Activated CD4-positive, alpha-beta T cell treated with anti-CD3 and anti-CD28 coated beads, Interleukin-2, amount 50 U/mL, for 4 hours (primary cell): ENCODE measurements around the gene IRF2.

Experiments
- DNase-seq, 2 experiments: peaks; one replicate each; pipeline ENCODE4 v3.0.0-alpha.2; 2020

Gene IRF2

DNA sequence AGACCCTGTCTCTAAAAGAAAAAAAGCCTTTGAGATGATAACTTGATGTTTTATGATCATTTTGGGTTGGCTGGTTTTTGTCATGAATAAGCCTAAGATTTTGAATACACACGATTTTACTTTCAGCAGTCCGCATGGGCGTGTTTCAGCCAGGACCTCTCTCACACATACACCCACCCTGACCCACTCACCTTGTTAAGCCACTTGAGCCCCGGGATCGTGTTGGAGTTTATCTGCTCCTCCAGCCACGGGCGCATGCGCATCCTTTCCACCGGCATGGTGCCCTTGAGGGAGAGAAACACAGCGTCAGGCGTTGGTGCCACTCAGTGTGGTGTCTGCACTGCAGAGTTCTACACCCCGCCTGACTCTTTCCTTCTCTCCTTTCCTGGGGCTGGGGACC is 45.6 kb downstream of the IRF2 start:
- DNase-seq = no peak

- DNase-seq = no peak
Measured at GRCh38 chr4:184427687-184428086, 46.7 kb downstream of the IRF2 start.

DNA sequence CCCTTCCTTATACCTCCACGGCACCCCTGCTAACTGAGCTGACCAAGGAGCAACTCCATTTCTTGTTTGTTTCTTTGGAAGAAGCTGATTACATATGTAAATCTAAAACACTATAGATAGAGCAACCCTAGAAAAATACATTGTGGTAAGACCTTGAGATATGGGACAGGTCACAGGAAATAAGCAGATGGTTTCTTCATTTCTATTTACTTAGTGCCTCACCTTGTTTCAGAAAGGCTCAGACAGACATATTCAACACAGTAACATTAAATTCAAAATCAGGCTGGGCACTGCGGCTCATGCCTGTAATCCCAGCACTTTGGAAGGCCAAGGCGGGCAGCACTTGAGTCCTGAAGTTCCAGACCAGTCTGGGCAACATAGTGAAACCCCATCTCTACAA is 47.3 kb downstream of the IRF2 start:
- no peak for DNase-seq

GRCh38 chr4:184424993-184425758 is 49.2 kb downstream of the IRF2 start:
- DNase-seq = no peak

DNA sequence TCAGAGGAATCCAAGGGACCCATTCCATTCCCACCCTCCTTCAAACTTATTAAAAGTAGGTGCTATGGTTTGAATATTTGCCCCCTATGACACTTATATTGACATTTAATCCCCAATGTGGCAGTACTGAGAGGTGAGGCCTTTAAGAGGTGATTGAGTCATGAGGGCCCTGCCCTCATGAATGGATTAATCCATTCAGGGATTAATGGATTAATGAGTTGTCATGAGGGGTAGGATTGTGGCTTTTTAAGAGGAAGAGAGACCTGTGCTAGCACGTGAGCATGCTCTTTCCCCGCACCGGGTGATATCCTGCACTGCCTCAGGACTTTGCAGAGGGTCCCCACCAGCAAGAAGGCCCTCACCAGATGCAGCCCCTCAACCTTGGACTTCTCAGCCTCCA is 50.1 kb downstream of the IRF2 start:
- no peak for DNase-seq

DNA sequence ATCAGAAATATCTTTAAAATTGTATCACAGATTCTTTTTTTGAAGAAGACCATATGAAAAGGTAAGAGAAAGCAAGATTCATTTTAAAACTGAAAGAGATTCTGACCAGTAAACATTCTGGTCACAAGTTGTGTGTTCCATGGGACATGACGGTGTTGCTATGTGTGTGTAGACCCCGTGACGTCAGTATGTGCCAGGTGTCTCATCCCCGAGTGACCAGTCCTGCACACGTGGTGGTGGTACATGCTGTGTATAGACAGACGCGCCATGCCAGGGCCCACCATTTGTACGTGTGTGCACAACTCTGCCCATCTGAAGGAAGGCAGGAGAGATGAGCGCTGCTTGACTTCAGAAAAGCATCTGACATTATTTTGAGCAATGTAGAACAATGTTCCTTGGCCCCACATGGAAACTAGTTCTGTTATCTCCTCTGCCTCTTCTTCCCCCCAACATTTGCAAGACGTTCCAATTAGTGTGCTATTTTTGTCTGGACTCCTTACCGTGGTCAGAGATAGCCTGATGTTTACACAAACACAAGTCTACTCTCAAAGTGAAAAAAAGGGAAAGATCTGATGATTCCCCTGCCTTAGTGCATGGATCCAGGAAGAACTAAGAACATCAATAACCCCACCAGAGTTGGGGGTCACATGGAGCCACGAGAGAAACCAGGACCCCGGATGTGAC is 51.2 kb downstream of the IRF2 start:
- no peak for DNase-seq

- DNase-seq = no peak
Measured at GRCh38 chr4:184422378-184422777, 52.0 kb downstream of the IRF2 start.

- no peak for DNase-seq
Measured at GRCh38 chr4:184421533-184422155, 52.7 kb downstream of the IRF2 start.

GRCh38 chr4:184420881-184421416 is 53.4 kb downstream of the IRF2 start:
- DNase-seq = no peak

- no peak for DNase-seq
Measured at GRCh38 chr4:184420402-184420801, 53.9 kb downstream of the IRF2 start.

GRCh38 chr4:184419976-184420375 is 54.4 kb downstream of the IRF2 start:
- DNase-seq = no peak

GRCh38 chr4:184417802-184418511 is 56.4 kb downstream of the IRF2 start:
- no peak for DNase-seq

GRCh38 chr4:184416913-184417734 is 57.2 kb downstream of the IRF2 start:
- peak in 1 of 2 experiments; percentile 17 for DNase-seq

- DNase-seq = no peak
Measured at GRCh38 chr4:184415071-184415470, 59.3 kb downstream of the IRF2 start.

GRCh38 chr4:184413261-184414046 is 60.9 kb downstream of the IRF2 start:
- DNase-seq = no peak

- DNase-seq = no peak
Measured at GRCh38 chr4:184410748-184411147, 63.6 kb downstream of the IRF2 start.

DNA sequence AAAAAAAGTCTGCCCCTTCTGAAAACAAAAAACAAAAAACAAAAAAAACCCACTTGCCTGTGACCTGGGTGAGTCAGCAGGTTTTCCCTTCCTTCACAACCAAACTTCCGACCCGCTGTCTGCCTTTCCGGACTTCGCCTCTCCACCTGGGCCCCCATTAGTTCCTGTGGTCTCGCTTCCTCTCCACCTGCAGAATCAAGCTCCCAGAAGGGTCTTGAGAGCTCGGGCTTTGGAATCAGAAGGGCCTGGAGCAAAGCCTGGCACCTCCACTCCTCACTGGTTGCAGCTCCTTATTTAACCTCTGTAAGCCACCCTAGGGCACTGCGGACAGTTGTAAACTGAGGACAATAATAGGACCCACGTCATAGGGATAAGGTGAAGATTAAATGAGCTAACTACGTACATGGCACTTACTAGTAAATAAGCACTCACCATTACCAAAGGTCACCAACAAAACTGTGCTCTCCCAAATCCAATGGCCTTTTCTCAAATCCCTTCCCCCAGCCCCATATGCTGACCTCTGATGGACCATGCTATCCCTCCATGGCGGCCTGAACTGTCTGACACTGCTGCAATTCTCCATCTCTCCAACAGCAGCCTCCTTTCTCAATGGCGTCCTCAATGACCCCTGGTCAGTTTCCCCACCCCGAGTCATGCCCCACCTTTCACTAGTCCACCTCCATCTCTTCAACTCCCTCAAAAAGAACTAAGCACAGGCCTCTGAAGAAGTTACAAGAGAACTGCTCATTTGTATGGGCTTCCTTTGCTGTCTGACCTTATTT is 64.2 kb downstream of the IRF2 start:
- peak in 1 of 2 experiments; percentile 29 for DNase-seq

GRCh38 chr4:184409502-184409901 is 64.8 kb downstream of the IRF2 start:
- no peak for DNase-seq

GRCh38 chr4:184408684-184409081 is 65.7 kb downstream of the IRF2 start:
- DNase-seq = no peak

- no peak for DNase-seq
Measured at GRCh38 chr4:184408021-184408683, 66.2 kb downstream of the IRF2 start.
